NOMO-1 treated with dmso at 0.1 percent for 144 hours (cell line): ENCODE data around the gene PROC.
"Not testable (repeated sequence)": the region's sequence is repeated elsewhere in the genome, so short reads cannot be mapped to it uniquely, and the experiment has no call there.

Experiments used
- DNase-seq: peaks from one replicate; lab custom pipeline; 2025; ENCODE audit not compliant: unreplicated experiment; lab: John Stamatoyannopoulos, UW

Gene PROC

DNA sequence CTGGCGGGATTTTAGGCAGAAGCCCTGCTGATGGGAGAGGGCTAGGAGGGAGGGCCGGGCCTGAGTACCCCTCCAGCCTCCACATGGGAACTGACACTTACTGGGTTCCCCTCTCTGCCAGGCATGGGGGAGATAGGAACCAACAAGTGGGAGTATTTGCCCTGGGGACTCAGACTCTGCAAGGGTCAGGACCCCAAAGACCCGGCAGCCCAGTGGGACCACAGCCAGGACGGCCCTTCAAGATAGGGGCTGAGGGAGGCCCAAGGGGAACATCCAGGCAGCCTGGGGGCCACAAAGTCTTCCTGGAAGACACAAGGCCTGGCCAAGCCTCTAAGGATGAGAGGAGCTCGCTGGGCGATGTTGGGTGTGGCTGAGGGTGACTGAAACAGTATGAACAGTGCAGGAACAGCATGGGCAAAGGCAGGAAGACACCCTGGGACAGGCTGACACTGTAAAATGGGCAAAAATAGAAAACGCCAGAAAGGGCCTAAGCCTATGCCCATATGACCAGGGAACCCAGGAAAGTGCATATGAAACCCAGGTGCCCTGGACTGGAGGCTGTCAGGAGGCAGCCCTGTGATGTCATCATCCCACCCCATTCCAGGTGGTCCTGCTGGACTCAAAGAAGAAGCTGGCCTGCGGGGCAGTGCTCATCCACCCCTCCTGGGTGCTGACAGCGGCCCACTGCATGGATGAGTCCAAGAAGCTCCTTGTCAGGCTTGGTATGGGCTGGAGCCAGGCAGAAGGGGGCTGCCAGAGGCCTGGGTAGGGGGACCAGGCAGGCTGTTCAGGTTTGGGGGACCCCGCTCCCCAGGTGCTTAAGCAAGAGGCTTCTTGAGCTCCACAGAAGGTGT lies 8.5 kb downstream of the PROC start:
- DNase-seq = no peak

DNA sequence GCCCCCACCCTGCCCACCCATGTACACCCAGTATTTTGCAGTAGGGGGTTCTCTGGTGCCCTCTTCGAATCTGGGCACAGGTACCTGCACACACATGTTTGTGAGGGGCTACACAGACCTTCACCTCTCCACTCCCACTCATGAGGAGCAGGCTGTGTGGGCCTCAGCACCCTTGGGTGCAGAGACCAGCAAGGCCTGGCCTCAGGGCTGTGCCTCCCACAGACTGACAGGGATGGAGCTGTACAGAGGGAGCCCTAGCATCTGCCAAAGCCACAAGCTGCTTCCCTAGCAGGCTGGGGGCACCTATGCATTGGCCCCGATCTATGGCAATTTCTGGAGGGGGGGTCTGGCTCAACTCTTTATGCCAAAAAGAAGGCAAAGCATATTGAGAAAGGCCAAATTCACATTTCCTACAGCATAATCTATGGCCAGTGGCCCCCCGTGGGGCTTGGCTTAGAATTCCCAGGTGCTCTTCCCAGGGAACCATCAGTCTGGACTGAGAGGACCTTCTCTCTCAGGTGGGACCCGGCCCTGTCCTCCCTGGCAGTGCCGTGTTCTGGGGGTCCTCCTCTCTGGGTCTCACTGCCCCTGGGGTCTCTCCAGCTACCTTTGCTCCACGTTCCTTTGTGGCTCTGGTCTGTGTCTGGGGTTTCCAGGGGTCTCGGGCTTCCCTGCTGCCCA lies 9.3 kb downstream of the PROC start:
- no peak for DNase-seq

DNA sequence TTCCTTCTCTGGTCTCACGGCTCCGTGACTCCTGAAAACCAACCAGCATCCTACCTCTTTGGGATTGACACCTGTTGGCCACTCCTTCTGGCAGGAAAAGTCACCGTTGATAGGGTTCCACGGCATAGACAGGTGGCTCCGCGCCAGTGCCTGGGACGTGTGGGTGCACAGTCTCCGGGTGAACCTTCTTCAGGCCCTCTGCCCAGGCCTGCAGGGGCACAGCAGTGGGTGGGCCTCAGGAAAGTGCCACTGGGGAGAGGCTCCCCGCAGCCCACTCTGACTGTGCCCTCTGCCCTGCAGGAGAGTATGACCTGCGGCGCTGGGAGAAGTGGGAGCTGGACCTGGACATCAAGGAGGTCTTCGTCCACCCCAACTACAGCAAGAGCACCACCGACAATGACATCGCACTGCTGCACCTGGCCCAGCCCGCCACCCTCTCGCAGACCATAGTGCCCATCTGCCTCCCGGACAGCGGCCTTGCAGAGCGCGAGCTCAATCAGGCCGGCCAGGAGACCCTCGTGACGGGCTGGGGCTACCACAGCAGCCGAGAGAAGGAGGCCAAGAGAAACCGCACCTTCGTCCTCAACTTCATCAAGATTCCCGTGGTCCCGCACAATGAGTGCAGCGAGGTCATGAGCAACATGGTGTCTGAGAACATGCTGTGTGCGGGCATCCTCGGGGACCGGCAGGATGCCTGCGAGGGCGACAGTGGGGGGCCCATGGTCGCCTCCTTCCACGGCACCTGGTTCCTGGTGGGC lies 10.0 kb downstream of the PROC start:
- no peak for DNase-seq

DNA sequence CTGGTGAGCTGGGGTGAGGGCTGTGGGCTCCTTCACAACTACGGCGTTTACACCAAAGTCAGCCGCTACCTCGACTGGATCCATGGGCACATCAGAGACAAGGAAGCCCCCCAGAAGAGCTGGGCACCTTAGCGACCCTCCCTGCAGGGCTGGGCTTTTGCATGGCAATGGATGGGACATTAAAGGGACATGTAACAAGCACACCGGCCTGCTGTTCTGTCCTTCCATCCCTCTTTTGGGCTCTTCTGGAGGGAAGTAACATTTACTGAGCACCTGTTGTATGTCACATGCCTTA lies 10.5 kb downstream of the PROC start:
- DNase-seq = no peak

DNA sequence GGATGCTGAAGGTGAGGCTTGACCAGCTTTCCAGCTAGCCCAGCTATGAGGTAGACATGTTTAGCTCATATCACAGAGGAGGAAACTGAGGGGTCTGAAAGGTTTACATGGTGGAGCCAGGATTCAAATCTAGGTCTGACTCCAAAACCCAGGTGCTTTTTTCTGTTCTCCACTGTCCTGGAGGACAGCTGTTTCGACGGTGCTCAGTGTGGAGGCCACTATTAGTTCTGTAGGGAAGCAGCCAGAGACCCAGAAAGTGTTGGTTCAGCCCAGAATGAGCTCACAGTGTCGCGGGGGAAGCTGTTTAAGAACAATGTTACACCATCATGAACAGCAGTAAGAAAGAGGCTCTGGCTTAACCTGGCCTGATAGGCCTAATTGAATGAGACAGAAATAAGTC lies 11.1 kb downstream of the PROC start:
- DNase-seq = no peak

DNA sequence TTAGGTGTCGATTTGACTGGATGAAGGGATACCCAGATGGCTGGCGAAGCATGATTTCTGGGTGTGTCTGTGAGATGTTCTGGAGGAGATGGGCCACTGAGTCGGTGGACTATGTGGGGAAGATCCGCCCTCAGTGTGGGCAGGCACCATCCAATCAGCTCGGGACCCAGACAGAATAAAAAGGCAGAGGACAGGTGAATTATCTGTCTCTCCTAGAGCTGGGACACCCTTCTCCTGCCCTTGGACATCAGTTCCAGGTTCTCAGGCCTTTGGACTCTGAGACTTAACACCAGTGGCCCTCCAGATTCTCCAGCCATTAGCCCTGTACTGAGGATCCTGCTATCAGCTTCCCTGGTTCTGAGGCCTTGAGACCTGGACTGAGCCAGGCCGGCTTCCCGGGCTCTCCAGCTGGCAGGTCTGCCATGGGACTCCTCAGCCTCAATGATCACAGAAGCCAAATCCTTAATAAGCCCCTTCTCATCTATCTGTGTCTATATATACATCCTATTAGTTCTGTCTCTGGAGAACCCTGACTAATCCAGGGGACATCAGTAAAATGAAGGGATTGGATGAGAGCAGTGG lies 11.7 kb downstream of the PROC start:
- DNase-seq = no peak

DNA sequence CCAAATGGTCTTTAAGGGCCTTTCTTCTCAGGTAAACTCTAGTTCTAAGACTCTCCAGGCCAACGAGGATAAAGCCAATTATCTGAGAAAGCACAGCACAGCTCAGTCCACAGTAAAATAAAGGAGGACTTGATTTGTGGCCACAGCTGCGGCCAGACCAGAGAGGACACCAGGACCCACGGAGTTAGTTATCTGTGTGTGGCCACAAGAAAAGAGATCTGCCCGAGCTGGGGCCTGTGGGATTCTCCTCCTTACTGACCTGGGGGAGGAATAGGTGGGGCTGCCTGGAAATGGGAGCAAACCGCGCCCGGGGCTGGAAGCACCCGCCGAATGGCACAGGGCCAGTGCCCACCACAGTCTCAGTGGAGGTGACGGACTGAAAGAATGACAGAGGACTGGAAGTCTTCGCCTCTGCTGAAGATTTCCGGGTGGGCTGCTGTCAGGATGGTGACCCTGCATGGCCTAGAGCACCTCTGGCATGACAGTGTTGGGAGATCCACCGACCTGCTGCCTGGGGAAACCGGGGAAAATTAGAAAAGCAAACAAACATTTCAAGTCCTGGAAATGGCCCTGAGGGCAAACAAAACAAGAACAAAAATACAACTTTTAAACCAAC lies 13.3 kb downstream of the PROC start:
- DNase-seq = no peak

DNA sequence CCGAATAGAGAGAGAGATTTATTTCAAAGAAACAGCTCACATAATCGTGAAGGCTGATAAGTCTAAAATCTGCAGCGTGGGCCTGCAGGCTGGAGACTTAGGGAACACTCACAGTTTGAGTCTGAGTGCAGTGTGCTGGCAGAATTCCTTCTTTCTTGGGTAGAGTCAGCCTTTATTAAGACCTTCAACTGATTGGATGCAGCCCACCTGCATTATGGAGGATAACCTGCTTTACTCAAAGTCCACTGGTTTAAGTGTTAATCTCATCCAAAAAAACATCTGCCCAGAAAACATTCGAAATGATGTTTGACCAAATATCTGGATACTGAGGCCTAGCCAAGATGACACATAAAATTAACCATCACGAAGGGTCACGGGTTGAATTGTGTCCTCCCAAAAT lies 16.3 kb downstream of the PROC start:
- no peak for DNase-seq

DNA sequence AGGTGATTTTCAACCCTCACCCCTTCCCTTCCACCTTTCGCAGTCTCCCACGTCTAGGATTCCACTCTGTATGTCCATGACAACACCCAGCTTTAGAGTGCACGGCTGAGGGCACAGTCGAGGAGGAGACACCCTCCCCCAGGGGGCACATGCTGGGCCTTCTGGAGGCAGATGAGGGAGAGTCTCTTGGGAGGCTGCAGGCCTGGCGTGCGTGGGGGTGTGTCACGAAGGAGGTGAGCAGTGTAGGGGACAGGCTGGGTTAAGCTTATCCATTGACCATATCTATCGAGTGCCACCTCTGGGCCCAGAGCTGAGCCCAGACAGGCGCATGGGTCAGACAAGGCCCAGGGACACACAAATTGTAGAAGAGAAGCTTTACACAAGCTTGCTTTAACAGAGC lies 18.8 kb downstream of the PROC start:
- DNase-seq = no peak

DNA sequence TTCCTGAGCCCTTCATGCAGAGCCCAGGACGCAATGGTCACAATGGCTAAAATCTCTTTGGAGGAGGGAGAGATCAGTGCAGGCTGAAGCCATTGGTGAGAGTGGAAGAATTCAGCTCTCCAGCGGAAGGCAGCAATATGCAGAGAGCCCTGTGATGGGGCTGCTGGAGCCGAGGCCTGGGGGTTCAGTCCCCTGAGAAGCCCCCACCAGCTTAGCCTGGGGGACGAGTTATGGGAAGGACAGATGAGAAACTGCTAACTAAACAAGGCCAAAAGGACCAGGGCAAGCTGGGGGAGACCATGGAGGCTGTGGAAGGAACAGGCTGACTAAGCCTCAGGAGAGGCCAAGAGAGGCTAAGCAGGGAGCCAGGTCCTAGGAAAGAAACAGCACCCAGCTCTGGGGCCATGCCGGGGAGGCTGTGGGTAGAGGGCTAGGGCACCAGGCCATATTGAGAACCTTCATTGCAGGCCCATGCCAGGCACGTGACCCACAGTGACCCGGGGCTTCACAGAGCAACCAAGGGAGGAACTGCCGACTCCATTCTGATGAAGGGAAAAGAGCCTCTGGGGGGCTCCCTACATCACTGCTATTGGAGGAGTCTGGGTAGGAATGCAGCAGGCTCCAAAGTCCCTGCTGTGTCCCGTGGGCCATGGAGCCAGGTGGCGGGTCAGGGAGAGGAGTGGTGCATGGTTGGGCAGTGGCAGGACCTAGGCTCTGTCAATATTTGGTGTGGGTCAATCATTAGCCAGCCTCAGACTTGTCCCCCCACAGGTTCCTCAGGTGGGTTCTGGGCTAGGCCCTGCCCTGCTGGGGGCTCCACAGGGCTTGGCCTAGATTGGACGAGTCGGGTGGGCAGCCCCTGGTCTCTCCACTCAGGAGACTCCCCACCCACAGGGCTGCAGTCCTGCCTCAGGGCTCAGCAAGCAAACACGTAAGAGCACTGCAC lies 19.8 kb downstream of the PROC start:
- no peak for DNase-seq

DNA sequence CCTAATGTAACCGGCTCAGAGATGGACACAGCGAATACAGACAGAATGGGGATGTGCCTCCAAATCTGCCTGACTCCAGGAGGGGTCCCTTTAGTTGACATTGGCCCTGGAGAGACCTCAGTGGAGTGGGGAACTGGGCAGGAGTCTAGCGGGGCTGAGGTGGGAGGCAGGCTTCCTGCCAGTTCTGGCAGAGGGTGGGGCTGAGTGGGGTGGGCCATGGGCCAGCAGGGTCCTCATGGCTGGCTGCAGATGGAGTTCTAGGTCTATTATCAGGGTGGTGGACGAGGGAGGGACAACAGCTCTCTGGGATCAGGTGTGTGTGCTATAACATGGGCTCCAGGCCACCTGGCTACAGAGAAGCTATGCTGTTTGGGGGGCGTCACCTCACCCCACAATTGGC lies 21.1 kb downstream of the PROC start:
- DNase-seq = no peak

DNA sequence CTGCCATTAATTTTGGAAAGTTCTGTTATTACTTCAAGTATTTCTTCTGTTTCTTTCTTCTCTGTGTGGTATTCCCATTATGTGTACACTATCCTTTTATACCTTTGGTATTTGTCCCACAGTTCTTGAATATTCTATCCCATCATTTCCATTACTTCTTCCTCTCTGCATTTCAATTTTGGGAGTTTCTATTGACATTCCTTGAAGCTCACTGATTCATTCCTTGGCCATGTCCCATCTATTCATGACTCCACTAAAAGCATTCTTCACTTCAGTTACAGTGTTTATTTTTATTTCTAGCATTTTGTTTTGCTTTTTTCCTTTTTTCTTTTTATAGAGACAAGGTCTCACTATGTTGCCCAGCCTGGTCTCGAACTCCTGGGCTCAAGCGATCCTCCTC lies 30.3 kb downstream of the PROC start:
- no peak for DNase-seq

DNA sequence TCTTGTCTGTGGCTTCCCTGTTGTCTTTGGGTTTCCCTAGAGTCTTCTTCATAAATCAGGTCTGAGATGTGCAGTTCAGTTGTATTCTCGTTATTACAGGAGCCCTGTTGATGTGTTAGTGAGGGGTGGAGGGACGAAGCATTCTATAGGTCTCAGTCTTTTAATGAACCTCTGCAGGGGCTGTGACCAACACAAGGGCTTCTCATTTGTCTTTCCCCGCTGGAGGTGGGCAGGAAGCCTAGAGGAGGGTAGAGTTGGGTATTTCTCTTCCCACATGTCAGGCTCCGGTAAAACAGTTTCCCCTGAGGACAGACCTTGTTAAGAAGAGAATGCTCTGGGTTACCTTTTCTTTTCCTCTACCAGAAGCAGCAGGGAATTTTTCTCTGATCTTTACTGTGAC lies 31.2 kb downstream of the PROC start:
- DNase-seq = no peak

DNA sequence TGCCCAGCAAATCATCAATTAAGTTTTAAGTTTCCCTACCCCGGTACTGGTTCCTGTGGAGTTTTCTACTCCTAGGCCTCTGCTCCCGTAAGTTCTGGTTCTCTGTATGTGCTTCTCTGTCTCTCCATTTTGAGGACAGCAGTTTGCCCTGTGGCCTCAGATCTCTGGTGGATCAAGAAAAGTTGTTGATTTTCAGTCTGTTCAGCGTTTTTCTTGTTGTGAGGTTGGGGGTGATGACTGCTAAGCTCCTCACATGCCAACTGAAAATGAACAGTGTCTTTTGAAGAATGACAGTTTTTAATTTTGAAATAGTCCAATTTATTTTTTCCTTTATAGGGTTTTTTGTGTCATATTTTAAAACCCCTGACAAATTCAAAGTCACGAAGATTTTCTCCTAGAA lies 31.7 kb downstream of the PROC start:
- no peak for DNase-seq

DNA sequence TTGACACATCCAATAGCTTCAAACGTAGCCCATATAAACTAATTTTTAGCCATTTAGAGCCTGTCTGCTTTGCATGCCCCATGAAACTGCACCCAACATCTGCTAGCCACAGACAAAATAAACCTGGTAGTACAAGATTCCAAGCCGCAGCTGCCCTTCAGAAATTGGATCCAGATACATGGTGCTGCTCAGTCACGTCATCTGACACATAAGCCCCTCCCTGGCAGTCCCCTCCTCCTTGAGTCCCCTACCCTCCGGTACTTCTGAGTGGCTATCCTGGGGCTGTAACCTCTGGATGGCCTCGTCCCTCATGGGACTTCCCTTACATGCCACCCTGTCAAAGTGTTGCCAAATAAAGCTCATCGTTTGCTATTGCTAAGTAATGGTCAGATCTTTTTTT lies 33.8 kb downstream of the PROC start:
- no peak for DNase-seq

DNA sequence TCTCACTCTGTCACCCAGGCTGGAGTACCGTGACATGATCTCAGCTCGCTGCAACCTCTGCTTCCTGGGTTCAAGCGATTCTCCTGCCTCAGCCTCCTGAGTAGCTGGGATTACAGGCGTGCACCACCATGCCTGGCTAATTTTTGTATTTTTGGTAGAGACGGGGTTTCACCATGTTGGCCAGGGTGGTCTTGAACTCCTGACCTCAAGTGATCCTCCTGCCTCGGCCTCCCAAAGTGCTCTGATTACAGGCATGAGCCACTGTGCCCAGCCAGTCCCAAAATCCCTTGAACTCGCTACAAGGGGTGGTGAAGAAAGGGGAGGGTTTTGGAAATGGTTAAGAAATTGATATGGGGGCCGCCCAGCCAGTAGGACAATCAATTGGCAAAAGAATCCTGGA lies 34.2 kb downstream of the PROC start:
- DNase-seq = not testable (repeated sequence)

DNA sequence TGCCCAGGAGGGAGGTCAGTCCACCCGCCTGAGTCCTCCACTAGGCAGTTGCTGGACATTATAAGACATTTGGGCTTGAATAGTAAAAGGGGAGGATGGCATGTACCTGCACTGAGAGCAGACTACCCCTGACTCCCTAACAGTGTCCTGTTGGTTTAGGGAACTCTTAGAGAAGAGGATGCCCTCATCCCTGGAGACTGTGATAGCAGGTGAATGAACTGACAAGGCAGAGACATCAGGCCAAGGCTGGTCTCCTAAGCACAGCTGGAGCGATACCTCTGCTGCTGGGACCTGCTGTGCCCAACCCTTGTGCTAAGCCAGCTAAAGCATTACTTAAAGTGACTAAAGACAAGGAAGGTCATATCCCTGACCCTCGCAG lies 34.8 kb downstream of the PROC start:
- DNase-seq = no peak

DNA sequence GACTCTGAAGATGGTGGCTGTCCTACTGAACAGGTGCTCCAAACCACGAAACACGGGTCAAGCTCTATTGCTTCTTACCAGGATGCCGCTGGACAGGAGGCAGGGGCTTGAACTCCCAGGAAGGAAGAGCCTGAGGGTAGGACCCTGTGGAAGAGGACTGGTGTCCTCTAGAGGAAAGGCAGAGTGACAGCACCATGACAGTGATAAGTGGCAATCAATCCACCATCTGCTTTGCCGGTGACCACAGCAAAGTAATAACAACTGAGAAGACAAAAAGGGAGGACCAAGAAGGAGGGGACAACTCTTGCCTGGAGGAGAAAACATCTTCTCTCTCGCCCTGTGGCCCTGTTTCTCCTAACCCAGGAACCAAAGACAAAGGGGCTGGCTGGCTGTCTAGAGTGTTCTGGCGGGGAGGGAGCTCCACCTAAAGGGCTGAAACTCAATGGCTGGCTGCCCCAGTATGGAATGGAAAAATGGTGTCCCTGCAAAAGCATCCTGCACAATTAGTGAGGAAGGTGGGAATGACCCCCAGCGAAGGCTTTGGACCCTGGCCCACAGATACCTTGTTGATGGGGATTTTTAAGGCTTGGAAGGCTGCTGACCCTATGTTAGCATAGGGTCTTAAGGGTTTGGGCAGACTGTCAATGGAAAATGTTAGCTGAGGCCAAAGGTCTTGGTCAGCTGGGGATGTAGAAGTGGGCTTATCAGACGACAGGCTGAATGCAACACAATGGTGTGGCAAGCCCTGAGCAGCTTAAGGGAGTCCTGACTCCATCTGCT lies 35.4 kb downstream of the PROC start:
- DNase-seq = no peak
